GM21360 (cell line): ENCODE data around the gene CPVL.

Source experiments
- ATAC-seq: cut with Tn5 transposase; IDR thresholded peaks from one replicate; pipeline ENCODE4 v1.9.1; 2021; ENCODE audit warnings: mild to moderate bottlenecking, moderate library complexity; ENCODE audit not compliant: unreplicated experiment

Gene CPVL

DNA sequence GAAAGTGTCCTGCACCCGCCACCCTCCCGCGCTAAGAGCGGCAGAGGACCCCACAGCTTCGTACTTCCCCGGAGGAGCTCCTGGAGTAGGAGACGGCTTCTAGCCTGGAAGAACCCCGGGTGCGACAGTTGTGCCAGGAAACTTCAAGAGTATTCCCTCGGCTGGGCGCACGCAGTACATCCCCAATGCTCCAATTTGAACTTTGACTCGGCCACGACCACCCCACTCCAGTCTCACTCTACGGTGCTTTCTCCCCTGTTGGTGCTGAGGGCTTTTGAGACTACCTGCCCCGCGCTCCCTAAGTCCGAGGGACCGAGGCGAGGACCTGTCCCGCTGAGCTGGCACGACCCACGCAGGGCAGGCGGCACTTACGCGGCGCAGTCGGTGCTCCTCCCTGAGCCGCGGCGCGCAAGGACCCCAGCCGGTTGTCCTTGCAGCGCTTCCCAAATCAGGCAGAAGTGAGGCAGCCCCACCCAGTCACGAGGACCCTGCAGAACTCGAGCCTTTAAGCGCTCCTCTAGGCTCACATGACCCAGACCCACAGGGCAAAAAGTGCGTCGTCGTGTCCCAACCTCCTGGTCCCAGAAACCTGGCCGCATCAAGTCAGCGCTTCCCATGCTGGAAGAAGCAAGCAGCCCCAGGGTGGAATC lies at the start of gene CPVL:
Gene CPVL (minus strand): TSS at position 481 of the 650 bp plus-strand sequence. CDS start 25,476 bp downstream, outside the sequence.
- no peak for ATAC-seq

DNA sequence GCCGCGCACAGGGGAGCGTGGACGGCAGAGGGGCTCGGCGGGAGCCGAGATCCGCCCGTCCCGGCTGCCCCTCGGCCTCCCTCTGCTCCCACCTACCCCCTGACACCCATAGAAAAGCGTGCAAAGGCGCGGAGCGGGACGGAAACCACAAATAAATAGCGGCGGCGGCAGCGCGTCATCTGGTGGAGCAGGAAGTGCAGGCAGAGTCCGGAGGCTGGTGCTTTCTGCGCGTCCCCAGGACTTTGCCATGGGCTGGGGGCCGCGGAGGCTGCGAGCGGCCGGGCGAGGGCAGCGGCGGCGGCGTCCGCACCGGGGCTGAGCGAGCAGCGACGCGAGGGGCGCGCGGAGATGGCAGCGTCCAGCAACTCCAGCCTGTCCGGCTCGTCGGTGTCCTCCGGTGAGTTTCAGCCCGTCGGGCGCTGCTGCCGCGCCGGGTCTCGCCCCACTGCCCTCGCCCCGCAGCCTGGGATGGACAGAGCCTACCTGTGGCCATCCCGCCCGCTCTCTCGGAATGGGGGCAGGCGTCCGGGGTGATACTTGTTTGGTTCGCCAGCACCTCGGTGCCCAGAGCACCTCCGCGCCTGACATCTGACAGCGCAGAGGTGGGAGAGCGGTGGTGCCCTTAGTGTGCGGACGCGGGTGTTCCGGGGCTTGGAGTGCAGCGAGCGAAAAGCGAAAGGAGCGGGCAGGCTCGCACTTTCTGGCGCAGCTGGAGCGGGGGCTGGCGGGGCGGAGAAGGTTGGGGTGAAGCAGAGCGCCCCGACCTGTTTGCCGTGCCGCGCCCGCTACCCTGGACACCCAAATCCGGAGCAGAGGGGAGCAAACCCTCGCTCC lies 48.5 kb upstream of the CPVL start, which contains the start of gene CHN2:
Gene CHN2 (plus strand): TSS at position 182 of the 834 bp plus-strand sequence.
- no peak for ATAC-seq

DNA sequence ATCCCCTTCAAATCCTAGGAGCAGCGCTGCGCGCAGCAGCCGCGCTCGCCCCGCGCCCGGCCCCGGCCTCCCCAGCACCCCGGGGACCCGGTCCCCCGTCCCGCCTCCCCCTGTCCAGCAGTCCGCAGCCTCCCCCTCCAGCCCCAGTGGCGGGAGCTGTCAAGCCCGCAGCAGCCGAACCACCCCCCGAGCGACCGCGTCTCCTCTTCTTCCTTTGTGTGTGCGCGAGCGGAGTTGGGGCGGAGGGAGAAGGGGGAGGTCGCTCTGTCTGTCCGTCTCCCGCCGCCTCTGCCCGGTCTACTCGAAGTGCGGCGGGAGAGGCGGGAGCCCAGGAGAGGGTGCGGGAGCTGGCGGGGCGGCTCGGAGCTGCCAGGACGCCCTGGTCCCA lies 47.9 kb upstream of the CPVL start:
- ATAC-seq: no peak

DNA sequence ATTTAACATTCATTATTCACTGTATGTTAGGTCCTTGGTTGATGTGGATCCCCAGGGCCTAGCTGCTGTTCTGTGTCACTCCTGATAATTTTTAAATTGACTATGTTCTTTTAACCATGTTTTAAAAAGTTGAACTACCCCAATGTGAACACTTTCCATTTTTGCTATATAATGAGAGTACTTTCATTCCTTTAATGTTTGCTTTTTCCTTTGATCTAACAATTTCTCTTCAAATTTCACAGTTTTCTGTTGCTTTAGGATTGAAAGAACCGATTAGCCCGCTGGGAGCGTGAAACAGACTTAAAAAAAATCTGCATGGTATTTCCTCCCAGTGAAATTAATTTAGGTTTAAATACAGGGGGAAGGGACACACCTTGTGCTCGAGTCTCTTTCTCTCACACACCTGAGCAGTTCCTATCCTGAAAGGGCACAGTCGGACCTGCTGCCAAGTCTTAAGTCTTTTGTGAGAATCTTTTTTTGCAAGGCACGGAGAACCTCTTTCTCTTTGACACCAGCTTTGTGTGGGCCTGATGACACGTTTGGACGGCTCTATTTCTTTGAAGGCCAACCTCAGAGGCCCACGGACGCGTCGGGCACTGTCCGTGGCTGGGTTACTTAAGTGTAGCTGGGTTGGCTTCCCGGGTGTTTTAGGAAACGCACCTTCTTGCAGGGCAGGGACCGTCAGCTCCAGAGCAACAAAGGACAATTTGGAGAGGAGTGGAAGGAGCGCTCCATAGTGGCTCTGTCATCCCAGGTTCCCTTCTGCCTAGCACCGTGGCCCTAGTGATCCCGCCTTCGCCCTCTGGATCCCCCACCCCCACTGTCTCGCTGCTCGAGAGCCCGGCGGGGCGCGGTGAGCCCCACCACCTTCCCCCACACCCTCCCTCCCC lies 47.2 kb upstream of the CPVL start:
- ATAC-seq: no peak

DNA sequence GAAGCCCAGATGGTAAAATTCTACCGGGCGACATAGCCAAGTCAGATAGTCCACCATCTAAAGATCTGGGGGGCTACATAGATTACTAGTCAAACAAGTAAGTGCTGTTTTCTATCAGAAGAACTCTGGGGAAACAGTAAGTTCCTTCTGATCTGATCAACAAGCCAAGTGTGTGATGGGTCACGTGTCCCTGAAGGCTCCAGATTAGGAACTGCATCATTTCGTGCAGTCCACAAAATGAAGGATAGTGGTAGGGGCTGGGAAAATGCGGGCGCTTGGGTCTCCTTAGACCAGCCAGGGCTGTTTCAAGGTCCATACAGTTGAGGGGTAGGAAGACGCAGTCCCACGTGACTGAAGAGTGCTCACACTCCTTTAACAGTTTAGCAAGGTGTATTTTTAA lies 46.5 kb upstream of the CPVL start:
- ATAC-seq: no peak

DNA sequence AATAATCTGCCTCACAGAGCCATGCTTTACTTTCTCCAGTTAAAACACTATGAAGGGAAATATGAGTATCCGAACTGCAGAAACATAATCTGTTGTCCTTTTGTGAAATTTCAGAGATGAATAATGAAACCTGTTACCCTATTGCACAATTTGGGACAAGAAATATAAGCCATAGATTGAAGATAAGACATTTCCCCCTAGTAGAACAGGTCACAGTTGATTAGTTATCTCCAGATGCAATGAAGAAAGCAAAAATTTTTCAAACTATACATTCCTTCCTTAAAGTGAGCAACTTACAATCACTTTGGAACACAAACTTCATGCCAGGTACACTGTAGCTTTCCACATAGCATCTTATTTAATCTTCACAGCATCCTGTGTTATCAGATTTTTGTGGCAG lies 46.0 kb upstream of the CPVL start:
- no peak for ATAC-seq

DNA sequence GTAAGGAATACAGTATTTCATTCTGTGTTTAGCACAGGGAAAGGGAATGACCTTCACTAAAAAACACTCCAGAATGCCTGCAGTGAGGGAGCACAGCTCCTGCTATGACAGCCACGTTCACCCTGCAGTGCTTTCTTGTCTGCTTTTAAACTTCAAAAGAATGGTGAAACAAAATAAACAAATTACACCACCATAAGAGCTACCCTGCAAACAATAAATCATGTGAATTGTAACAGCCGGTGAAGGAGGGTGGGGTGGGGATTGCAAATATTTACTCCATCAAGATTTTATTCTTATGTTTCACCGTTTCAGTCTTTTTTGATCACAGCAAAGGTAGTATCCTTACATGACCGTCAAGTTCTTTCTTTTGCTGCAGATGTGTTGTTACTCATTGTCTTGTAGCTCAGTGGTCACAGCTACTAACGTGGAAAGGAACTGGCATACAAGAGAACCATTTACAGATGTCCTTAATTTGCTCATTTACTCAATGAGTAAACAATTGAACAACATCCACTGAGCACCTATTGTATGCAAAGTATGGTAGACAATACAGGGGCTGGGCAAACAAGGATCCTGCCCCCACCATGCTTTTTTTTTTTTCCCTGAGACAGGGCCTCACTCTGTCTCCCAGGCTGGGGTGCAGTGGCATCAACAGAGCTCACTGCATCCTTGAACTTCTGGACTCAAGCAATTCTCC lies 44.2 kb upstream of the CPVL start:
- ATAC-seq: no peak

DNA sequence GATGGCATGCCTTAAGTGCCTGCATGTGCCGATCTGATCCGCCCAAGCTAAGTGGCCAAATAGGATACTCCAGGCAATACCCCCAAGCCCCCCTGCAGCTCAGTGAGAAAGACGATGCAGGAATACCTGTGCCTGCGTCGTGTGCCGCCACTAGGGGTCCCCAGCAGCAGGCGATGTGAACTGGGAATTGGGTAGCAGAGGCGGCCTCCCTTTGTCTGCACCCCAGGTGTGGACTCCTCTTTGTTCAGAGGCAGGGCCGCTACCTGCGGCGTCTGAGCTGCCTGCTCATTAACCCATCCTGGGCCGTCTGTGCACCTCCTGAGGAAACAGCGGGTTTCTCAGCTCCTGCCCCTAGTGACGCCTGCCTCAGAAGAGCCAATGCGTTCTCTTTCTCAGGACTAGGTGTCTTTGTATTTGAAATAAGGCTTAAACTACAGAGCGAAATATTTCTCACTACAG lies 43.4 kb upstream of the CPVL start:
- ATAC-seq: no peak

DNA sequence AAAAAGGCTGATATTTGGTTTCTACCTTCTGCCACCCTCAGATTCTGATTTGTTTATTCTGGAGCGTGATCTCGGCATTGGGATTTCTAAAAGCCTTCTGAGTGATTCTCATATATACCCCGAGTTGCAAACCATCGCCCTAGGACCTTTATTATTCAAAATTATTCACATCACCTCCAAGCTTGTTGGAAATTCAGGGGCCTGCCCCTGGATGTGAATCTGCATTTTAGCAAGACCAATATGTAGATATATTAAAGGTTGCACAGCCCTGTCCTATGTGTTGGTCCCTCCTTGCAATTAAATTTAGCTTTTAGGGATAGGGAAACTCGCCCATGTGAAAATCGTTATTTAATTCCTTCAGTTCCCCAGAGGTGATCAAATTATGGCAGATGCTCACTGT lies 39.3 kb upstream of the CPVL start:
- ATAC-seq: no peak

DNA sequence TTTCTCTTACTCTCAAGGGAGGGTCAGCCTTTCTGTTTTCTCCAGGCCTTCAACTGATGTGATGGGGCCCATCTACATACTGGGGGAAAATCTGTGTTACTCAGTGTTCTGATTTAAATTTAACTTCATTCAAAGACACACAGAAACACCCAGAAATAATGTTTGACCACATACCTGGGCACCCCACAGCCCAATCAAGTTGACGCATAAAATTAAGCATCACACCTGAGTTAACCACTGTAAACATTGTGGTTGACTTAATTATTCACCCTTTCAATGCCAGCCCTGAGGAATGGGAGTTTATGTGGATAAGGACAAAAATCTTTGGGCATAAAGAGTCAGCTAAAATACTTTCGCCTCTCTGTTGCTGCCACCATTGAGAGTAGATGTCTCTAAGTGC lies 38.3 kb upstream of the CPVL start:
- ATAC-seq: no peak

DNA sequence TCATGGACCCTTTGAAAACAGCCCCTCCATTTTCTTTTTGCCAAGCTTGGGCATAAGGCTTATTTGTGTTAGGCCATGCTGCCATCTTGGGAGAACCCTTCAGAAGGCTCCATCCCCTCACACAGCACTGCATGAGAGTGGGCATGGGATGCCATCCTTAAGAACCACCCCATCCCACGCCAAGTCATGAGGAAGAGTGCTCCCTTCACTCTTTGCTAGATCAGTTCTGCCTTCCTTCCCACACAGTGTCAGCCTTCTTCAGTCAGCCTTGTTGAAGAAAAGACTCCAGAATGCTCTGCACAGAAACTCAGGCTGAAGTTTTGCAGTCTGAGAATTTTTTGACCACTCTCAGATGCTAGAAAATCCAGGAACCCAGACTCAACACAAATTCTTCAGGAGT lies 32.8 kb upstream of the CPVL start:
- ATAC-seq: no peak

DNA sequence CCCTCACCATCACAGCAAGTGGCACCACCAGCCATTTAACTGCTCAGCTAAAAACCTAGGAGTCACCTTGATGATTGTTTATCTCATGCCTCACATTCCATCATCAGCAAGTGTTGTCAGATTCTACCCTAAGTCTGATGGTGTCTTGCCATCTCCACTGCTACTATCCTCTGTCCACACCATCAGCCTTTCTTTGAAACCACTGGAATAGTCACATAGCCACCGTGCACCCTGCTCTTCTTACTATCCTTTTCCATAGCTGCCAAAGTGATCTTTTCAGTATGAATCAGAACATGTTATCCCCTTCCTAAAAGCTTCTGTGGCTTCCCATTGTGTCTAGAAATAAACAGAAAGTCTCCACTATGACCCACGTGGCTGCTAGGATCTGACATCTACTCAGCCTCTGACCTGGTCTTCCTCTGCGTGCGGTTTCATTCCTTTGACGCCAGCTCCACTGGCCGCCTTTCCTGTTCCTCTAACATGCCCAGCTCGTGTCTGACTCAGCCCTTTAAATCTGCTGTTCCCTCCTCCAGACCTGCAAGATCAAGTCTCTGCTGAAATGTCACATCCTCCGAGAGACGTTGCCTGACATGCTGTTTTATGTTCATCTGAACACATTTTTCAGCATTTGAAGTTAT lies 31.7 kb upstream of the CPVL start:
- no peak for ATAC-seq

DNA sequence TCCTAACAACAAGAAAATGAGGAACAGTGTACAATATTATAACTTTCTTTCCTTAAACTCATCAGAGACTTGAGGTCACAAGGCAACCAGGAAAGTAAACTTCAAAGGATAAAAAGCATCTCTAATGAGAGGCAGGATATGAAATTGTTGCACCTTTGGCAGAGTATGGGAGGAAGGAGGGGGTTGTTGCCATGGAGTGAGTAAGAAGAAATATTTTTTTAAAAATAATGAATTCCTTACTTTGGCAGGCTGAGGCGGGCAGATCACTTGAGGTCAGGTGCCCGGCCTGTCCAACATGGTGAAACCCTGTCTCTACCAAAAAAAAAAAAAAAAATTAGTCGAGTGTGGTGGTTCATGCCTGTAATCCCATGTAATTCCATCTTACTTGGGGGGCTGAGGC lies 27.1 kb upstream of the CPVL start:
- no peak for ATAC-seq

DNA sequence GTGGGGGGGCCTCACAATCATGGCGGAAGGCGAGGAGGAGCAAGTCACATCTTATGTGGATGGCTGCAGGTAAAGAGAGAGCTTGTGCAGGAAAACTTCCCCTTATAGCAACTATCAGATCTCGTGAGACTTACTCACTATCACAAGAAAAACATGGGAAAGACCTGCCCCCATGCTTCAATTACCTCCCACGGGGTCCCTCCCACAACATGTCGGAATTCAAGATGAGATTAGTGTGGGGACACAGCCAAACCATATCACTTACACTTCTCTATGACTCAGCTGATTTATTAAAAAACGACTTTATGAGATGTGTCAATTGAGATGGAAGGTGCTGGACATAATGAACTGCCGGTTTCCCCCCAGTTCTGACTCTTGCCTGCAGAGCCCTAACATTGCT lies 24.4 kb upstream of the CPVL start:
- no peak for ATAC-seq

DNA sequence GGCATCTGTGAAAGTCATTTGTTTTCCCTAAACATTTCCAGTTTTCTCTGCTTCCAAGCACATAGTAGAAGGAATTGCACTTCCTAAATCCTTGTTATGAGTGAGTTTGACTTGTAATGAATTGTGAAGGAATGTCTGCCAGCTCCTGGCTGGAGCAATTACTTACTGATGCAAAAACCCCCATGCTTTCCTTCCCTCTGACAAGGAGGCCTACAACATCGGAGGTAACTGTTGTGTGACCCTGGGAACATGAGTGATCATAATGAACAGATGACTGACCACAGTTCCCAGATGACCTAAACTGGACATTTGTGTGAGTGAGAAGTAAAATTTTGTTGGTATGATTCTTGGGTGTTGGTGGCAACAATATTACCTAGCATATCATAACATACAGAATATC lies 21.4 kb upstream of the CPVL start:
- no peak for ATAC-seq

DNA sequence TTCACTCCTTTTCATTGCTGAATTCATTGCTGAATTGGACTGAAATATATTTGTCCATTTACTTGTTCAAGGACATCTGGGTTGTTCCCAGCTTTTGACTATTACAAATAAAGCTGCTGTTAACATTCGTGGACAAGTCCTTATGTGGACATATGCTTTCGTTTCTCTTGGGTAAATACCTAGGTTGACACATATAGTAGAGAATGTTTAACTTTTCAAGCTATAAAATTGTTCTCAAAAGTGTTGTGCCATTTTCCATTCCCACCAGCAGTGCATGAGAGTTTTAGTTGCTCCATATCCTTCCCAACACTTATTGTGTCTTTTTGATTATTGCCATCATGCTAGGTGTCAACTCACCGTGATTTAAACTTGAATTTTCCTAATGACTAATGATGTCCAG lies 17.5 kb upstream of the CPVL start:
- no peak for ATAC-seq

DNA sequence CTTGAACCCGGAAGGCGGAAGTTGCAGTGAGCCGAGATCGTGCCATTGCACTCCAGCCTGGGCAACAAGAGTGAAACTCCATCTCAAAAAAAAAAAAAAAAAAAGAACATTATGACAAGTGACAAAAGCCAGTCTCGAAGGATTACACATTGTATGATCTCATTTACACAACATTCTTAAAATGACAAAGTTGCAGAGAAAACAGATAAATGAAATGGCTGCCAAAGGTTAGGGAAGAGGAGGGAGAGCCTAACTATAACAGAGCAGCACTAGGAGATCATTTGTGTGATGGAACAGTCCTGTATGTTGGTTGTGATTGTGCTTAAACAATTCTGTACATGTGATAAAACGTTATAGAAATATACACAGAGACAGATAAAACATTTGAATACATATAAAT lies 16.2 kb upstream of the CPVL start:
- no peak for ATAC-seq

DNA sequence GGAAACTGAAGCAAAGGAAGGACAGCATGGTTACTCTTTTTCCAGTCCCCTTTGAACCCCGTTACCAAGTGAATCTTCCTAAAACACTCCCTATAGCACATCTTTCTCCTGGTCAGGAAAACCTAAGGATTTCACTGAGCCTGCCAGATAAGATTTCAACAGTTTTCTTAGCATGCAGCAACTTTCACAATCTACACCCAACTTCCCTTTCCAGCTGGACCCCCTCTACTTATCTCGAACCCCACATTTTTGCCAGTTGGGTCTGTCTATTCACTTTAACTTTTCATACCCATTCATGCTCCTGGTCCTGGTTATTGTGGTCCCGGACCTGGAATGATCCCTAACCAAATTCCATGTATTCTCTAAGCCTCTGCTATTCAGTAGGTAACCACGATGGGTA lies 14.9 kb upstream of the CPVL start:
- ATAC-seq: no peak

DNA sequence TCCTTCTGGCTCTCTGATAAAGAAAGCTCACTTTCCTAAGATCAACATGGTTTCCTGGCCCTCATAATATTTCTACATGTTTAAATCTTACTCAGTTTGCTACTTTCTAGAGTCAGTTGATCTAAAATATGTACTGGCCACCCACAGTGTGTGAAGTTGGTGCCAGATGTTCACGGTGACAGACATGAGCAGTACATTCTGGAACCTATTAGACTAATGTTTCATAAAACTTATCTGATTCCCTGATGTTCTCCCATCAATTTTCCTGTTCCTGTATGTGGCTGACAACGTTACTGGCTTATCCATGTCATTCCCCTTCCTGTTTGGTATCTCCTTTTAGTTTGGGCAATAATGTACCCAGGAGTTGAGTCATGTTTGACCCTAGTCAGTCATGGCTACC lies 13.7 kb upstream of the CPVL start:
- no peak for ATAC-seq

DNA sequence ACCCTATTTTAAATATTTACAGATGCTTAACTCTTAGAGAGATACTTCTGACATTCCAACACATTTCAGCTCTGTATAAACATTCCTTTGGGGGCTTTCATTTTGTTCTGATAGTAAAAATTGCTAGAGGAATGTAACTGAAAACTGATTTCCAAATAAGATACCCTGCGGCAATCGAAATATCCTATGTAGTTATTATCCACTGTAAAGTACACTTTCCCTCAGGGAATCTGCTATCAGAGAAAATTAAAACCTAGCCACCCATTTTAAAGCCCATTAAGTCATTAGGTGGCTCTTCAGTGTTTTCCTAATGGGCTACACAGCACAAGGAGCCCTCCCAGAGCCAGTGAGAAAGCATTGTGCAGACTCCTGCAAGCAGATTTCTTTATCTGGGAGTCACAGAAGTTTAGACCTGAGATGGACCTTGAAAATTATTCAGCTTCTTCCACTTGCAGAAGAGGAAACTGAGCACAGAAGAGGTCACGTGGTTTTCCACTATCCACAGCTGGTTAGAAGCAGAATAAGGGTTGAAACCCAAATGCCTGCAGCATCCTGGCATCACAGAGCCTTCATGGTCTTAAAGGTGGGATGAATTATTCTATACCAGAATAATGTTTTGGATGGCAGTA lies 12.6 kb upstream of the CPVL start:
- ATAC-seq: no peak
